Tibial artery (tissue), 4 donors: ENCODE measurements around the gene ALKBH2.

Experiments
- DNase-seq, 2 donors: peaks; one replicate each; pipeline ENCODE4 v3.0.0-alpha.2; 2019
- H3K27ac ChIP-seq, 2 donors: fragments of 200-600 bp; sonication (generic) in 1 of 2; 1 replicate in 1 of 2; 2 replicates in 1 of 2; pipeline ENCODE4 v1.5.1; 2018 to 2019; ENCODE audit warnings: mild to moderate bottlenecking in 1 of 2
- H3K27me3 ChIP-seq, 2 donors: fragments of 200-600 bp; sonication (generic) in 1 of 2; one replicate each; pipeline versions ENCODE4 v1.5.1 to v1.6.0; 2016 to 2019
- H3K36me3 ChIP-seq, 3 donors: fragments of 200-600 bp; sonication (generic) in 2 of 3; one replicate each; pipeline ENCODE4 v1.5.1; 2016 to 2019; ENCODE audit warnings: mild to moderate bottlenecking in 2 of 3
- H3K4me1 ChIP-seq, 4 donors: fragments of 200-600 bp; sonication (generic) in 2 of 4; 1 replicate in 3 of 4; 2 replicates in 1 of 4; pipeline ENCODE4 v1.5.1; 2016 to 2019
- H3K4me3 ChIP-seq, 2 donors: fragments of 200-600 bp; sonication (generic) in 1 of 2; 1 replicate in 1 of 2; 2 replicates in 1 of 2; pipeline ENCODE4 v1.5.1; 2018 to 2019; ENCODE audit warnings: mild to moderate bottlenecking in 2 of 2
- H3K9me3 ChIP-seq, 3 donors: fragments of 200-600 bp; sonication (generic) in 1 of 3; one replicate each; pipeline ENCODE4 v1.5.1; 2016 to 2019
- intact Hi-C: fragments of 100-400 bp; cut with DNase I; formaldehyde crosslinking; loops from one replicate; pipeline ENCODE4 v1.15.0; 2023; ENCODE audit warnings: low total_unique reads
- TF ChIP-seq, protein P1 (sequence below), 2 experiments: fragments of 200-600 bp in 1 of 2; fragments of 450-650 bp in 1 of 2; IDR thresholded peaks; one replicate each; pipeline ENCODE4 v1.5.1; 2017 to 2019; ENCODE audit warnings: antibody characterized with exemption in 2 of 2, mild to moderate bottlenecking in 1 of 2, moderate library complexity in 1 of 2

ALKBH2 gene

DNA sequence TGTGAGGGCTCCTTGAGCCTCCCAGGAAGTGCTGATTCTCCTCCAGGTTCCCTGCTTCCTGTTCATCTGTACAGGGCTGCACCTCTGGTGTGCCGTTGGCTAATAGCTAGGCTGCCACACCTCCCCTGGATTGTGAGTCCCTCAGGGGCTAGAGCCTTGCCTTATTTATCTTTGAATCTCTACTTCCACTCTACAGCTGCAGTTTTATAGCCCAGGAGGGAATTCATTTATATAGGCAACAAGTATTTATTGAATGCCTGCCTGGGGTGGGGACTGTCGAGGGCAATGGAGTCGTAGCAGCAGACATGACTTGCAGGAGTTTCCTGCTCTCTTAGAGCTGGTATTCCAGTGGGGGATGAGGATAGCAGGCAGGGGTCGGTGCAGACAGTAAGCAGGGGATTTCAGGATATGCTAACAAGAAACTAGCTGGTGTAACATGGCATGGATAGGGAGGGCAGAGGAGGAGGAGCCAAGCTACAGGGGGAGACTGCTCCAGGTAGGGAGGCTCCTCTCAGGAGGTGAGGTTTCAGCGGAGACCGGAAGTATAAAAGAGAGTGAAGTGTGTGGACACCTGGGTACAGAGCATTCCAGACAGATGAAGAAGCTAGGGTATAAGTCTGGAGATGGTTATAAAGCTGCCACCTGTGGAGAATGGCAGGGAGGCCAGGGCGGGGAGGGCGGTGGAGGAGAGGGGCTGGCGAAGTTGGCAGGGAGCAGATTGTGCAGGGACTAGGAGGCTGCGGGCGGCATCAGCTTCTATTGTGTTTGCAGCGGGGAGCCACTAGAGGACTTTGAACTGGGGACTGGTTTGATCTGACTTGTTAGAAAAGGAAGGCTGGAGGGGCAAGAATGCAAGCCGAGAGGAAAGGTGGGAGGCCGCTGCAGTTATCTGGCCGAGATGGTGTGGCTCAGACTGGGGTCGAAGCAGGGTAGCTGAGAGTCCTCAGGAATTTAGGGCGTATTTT, 23.7 kb downstream of the ALKBH2 start:
- intact Hi-C loops = no loop called here
- peaks cover 58 to 84% (median 66%) of the 10 kb centered on the region in 3 donors for H3K36me3 ChIP-seq
- no peaks in the 10 kb centered on the region for H3K4me1 ChIP-seq
- H3K27ac ChIP-seq = no peak overlapping the region
- H3K9me3 ChIP-seq = no peaks in the 10 kb centered on the region
- no peak overlapping the region for H3K4me3 ChIP-seq
- TF ChIP-seq, protein P1, sequence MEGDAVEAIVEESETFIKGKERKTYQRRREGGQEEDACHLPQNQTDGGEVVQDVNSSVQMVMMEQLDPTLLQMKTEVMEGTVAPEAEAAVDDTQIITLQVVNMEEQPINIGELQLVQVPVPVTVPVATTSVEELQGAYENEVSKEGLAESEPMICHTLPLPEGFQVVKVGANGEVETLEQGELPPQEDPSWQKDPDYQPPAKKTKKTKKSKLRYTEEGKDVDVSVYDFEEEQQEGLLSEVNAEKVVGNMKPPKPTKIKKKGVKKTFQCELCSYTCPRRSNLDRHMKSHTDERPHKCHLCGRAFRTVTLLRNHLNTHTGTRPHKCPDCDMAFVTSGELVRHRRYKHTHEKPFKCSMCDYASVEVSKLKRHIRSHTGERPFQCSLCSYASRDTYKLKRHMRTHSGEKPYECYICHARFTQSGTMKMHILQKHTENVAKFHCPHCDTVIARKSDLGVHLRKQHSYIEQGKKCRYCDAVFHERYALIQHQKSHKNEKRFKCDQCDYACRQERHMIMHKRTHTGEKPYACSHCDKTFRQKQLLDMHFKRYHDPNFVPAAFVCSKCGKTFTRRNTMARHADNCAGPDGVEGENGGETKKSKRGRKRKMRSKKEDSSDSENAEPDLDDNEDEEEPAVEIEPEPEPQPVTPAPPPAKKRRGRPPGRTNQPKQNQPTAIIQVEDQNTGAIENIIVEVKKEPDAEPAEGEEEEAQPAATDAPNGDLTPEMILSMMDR (IDR thresholded peaks at IDR 0.05) = no peak
- no peaks in the 10 kb centered on the region for H3K27me3 ChIP-seq
- no peak for DNase-seq

DNA sequence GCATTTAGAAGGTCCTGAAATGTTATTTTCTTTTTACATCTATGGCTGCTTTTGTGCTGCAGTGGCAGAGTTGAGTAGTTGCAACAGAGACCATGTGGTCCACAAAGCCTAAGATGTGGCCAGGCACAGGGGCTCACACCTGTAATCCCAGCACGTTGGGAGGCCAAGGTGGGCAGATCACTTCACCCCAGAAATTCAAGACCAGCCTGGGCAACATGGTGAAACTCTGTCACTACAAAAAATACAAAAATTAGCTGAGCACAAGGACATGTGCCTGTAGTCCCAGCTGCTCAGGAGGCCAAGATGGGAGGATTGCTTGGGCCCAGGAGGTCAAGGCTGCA, 27.4 kb downstream of the ALKBH2 start:
- TF ChIP-seq, protein P1 (IDR thresholded peaks at IDR 0.05) = no peak
- no peaks in the 10 kb centered on the region for H3K4me1 ChIP-seq
- no peak overlapping the region for H3K27ac ChIP-seq
- H3K36me3 ChIP-seq = peaks cover 26 to 88% (median 54%) of the 10 kb centered on the region in 3 donors
- H3K9me3 ChIP-seq = no peaks in the 10 kb centered on the region
- DNase-seq = no peak
- intact Hi-C loops = no loop called here
- no peak overlapping the region for H3K4me3 ChIP-seq
- no peaks in the 10 kb centered on the region for H3K27me3 ChIP-seq

DNA sequence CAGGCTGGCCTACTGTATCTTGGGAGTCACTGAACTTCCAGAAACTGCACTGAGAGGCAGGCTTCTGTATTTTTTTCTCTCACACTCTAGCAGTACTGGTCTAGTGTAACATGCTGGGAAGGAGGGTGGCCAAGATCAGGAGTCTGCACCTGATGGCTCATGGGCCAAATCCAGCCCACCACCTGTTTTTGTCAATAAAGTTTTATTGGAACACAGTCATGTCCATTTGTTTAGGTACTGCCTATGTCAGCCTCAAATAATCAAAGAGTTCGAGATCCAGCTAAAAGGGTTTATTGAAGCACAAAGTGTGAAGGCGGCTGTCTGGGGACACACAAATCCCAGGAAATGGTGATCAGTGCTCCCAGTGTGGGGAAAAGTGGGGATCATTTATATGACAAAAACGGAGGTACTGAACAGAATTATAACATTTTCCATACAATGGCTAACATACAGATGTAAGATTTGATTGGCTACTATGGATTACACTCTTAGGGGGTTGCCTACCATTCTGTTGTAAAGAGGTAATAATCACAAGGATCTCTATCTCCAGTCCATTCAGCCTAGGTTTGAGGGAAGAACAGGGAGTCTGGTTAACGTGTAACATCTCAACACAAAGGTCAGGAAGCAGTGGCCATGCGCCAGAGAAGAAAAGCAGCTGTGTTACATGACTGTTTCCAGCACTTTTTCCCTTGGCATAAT, 28.0 kb downstream of the ALKBH2 start:
- DNase-seq = no peak
- Histone ChIP-seq H3K36me3 (peaks cover 25 to 88% (median 55%) of the 10 kb centered on the region in 3 donors), H3K9me3 (no peaks in the 10 kb centered on the region), H3K27ac (no peak overlapping the region), H3K27me3 (no peaks in the 10 kb centered on the region), H3K4me1 (no peaks in the 10 kb centered on the region), H3K4me3 (no peak overlapping the region)
- TF ChIP-seq, protein P1 (IDR thresholded peaks at IDR 0.05) = no peak
- intact Hi-C loops = no loop called here

DNA sequence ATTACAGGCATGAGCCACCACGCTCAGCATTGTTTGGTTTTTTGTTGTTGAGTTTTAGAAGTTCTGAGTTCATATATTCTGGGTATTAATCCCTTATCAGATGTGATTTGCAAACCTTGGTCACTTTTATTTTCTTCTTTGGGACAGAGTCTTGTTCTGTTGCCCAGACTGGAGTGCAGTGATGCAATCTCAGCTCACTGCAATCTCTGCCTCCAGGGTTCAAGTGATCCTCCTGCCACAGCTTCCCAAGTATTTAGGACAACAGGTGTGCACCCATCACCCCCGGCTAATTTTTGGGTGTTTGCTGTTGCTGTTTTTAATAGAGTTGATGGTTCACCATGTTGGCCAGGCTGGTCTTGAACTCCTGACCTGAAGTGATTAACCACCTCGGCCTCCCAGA, 29.1 kb downstream of the ALKBH2 start:
- Histone ChIP-seq H3K9me3 (no peaks in the 10 kb centered on the region), H3K36me3 (peaks cover 19 to 88% (median 53%) of the 10 kb centered on the region in 3 donors), H3K27me3 (no peaks in the 10 kb centered on the region), H3K4me1 (no peaks in the 10 kb centered on the region), H3K27ac (no peak overlapping the region), H3K4me3 (no peak overlapping the region)
- TF ChIP-seq, protein P1 (IDR thresholded peaks at IDR 0.05) = no peak
- intact Hi-C loops = no loop called here
- no peak for DNase-seq

DNA sequence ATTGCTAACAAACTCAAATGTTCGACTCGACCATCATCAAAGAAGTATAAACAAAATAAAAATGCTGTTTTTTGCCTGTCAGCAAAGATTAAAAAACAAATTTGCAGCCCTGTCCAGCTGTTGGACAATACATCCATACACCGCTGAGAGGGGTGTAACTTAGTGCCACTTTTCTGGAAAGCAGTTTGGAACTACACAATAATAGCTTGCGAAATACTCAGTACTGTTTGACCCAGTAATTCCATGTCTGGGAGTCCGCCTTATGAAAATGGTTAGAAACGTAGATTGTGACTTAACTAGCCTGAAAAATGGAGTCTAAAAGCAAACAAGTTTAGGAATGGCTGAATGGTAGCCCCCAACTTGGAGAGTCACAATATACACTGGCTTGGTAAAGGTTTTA, 34.5 kb downstream of the ALKBH2 start:
- TF ChIP-seq, protein P1 (IDR thresholded peaks at IDR 0.05) = no peak
- H3K27me3 ChIP-seq = no peaks in the 10 kb centered on the region
- peaks cover 0 to 7% (median 5%) of the 10 kb centered on the region in 4 donors for H3K4me1 ChIP-seq
- no peak for DNase-seq
- intact Hi-C loops = no loop called here
- no peaks in the 10 kb centered on the region for H3K9me3 ChIP-seq
- no peak overlapping the region for H3K27ac ChIP-seq
- no peak overlapping the region for H3K4me3 ChIP-seq
- H3K36me3 ChIP-seq = peaks cover 4 to 66% (median 33%) of the 10 kb centered on the region in 3 donors
